Measurements from ENCODE around the gene UBA5. TPM values are rescaled to one million over a fixed set of nuclear protein-coding genes. Genes with fewer than 3 reads are reported as not detected.

UBA5 gene
- total RNA-seq, 4 donors from 2014 or later, result 19.3 to 27.7 (median 21.5) TPM

- intact Hi-C loops (cut with DNase I; ENCODE audit: low total_unique reads) (no loop called here), in situ Hi-C loops (cut with MboI; ENCODE audit: low sequenced_read_pairs in 4 of 4) (loop anchor here in 1 of 4 donors (25.0 kb wide), 1 partner anchor 194 kb away; no protein-coding TSS in a partner anchor)
- Histone ChIP-seq H3K36me3 (peaks cover 0 to 65% of the 10 kb centered on the region in 2 donors), H3K9me3 (no peaks in the 10 kb centered on the region), H3K4me3 (no peak overlapping the region), H3K4me1 (no peaks in the 10 kb centered on the region), H3K27me3 (no peaks in the 10 kb centered on the region), H3K27ac (no peak overlapping the region)
- DNase-seq (no peak), ATAC-seq (no peak)
- no peak for TF ChIP-seq CTCF (IDR thresholded peaks at IDR 0.05 in 4 of 5, conservative IDR thresholded peaks at IDR 0.05 in 1 of 5)
- no peak for TF ChIP-seq POLR2A (IDR thresholded peaks at IDR 0.05)
These were observed 21.3 kb downstream of the UBA5 start for GRCh38 chr3:132681421-132681820.

GRCh38 chr3:132682201-132682600 lies 22.1 kb downstream of the UBA5 start:
- in situ Hi-C loops (cut with MboI; ENCODE audit: low sequenced_read_pairs in 4 of 4), result loop anchor here in 1 of 4 donors (25.0 kb wide), 1 partner anchor 195 kb away; no protein-coding TSS in a partner anchor
- intact Hi-C loops (cut with DNase I; ENCODE audit: low total_unique reads), result no loop called here
- Histone ChIP-seq H3K4me1 (no peaks in the 10 kb centered on the region), H3K4me3 (no peak overlapping the region), H3K27ac (no peak overlapping the region), H3K27me3 (no peaks in the 10 kb centered on the region), H3K9me3 (no peaks in the 10 kb centered on the region), H3K36me3 (peaks cover 0 to 66% of the 10 kb centered on the region in 2 donors)
- DNase-seq, result no peak
- TF ChIP-seq POLR2A (IDR thresholded peaks at IDR 0.05), result no peak
- no peak for TF ChIP-seq CTCF (IDR thresholded peaks at IDR 0.05 in 4 of 5, conservative IDR thresholded peaks at IDR 0.05 in 1 of 5)
- ATAC-seq, result no peak

- intact Hi-C loops (cut with DNase I; ENCODE audit: low total_unique reads), result no loop called here
- Histone ChIP-seq H3K27ac (no peak overlapping the region), H3K9me3 (no peaks in the 10 kb centered on the region), H3K4me1 (no peaks in the 10 kb centered on the region), H3K4me3 (no peak overlapping the region), H3K27me3 (no peaks in the 10 kb centered on the region), H3K36me3 (peaks cover 0 to 97% of the 10 kb centered on the region in 2 donors)
- in situ Hi-C loops (cut with MboI; ENCODE audit: low sequenced_read_pairs in 4 of 4), result loop anchor here in 1 of 4 donors (25.0 kb wide), 1 partner anchor 203 kb away; no protein-coding TSS in a partner anchor
- no peak for DNase-seq
- no peak for ATAC-seq
- TF ChIP-seq POLR2A (IDR thresholded peaks at IDR 0.05) (no peak), CTCF (IDR thresholded peaks at IDR 0.05 in 4 of 5, conservative IDR thresholded peaks at IDR 0.05 in 1 of 5) (no peak)
These were observed 29.9 kb downstream of the UBA5 start for GRCh38 chr3:132690040-132690439.

GRCh38 chr3:132694991-132695390 lies 34.9 kb downstream of the UBA5 start:
- Histone ChIP-seq H3K9me3 (no peaks in the 10 kb centered on the region), H3K4me3 (no peak overlapping the region), H3K27ac (no peak overlapping the region), H3K36me3 (peaks cover 0 to 100% of the 10 kb centered on the region in 2 donors), H3K4me1 (no peaks in the 10 kb centered on the region), H3K27me3 (no peaks in the 10 kb centered on the region)
- ATAC-seq (no peak), DNase-seq (no peak)
- TF ChIP-seq POLR2A (IDR thresholded peaks at IDR 0.05) (no peak), CTCF (IDR thresholded peaks at IDR 0.05 in 4 of 5, conservative IDR thresholded peaks at IDR 0.05 in 1 of 5) (no peak)
- in situ Hi-C loops (cut with MboI; ENCODE audit: low sequenced_read_pairs in 4 of 4) (loop anchor here in 1 of 4 donors (25.0 kb wide), 1 partner anchor 208 kb away; no protein-coding TSS in a partner anchor), intact Hi-C loops (cut with DNase I; ENCODE audit: low total_unique reads) (no loop called here)

- no peaks in the 10 kb centered on the region for H3K9me3 ChIP-seq
- H3K36me3 ChIP-seq, result peaks cover 0 to 100% of the 10 kb centered on the region in 2 donors
- no peak overlapping the region for H3K27ac ChIP-seq
- intact Hi-C loops (cut with DNase I; ENCODE audit: low total_unique reads) (no loop called here), in situ Hi-C loops (cut with MboI; ENCODE audit: low sequenced_read_pairs in 4 of 4) (loop anchor here in 1 of 4 donors (25.0 kb wide), 1 partner anchor 208 kb away; no protein-coding TSS in a partner anchor)
- no peak for ATAC-seq
- no peaks in the 10 kb centered on the region for H3K27me3 ChIP-seq
- no peak for TF ChIP-seq POLR2A (IDR thresholded peaks at IDR 0.05)
- TF ChIP-seq CTCF (IDR thresholded peaks at IDR 0.05 in 4 of 5, conservative IDR thresholded peaks at IDR 0.05 in 1 of 5), result no peak
- no peak overlapping the region for H3K4me3 ChIP-seq
- H3K4me1 ChIP-seq, result no peaks in the 10 kb centered on the region
- no peak for DNase-seq
These were observed 35.3 kb downstream of the UBA5 start for GRCh38 chr3:132695422-132695821.

Data from gastrocnemius medialis (tissue), 4 donors.